NT2/D1 (cell line): Measurements from ENCODE around the gene MDM2.

ENCODE experiments used
- SUZ12 ChIP-seq: IDR thresholded peaks from 2 replicates; pipeline ENCODE4 v1.6.1; 2011; ENCODE audit not compliant: insufficient read length, insufficient read depth; ENCODE audit errors: extremely low read depth
- YY1 ChIP-seq: IDR thresholded peaks from 2 replicates; pipeline ENCODE4 v1.6.1; 2011; ENCODE audit not compliant: insufficient read length, insufficient read depth
- ZNF274 ChIP-seq: IDR thresholded peaks from 2 replicates; pipeline ENCODE4 v1.6.1; 2011; ENCODE audit warnings: mild to moderate bottlenecking, low read depth, low read length

DNA sequence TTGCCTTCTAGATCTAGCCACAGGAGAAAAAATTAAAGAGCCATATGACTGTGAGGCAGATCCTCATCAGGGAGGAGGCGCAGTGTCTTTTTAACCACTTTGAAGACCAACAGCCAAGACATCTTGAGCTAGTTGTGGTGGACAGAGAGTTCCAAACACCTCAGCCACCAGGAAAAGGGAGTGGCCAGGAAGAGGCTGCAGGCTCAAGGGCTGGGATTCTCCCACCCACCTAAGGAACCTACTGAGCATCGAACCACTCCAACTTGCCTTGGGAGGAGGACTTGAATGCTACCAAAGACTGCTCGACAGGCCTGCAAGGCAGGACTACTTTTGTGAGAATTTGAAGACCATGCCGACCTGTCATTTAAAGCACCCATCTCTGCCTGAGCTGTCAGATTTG is 14.5 kb upstream of the MDM2 start:
- no peak for TF ChIP-seq ZNF274
- no peak for TF ChIP-seq YY1
- no peak for TF ChIP-seq SUZ12
